Measurements from ENCODE around the gene KIF7.

- TF ChIP-seq CTCF (IDR thresholded peaks at IDR 0.05) (no peak), POLR2A (IDR thresholded peaks at IDR 0.05) (no peak)
These were observed 27.0 kb downstream of the KIF7 start for GRCh38 chr15:89628301-89628700.
